ENCODE measurements around the gene FAF2. TPM values are rescaled to one million over a fixed set of nuclear protein-coding genes. Genes with fewer than 3 reads are reported as not detected.

FAF2 gene
- total and polyA plus RNA-seq, 10 of the 15 experiments (the other 5 are each of a cell fraction or from before 2014, with no cell fraction given) = 19.0 to 45.1 (median 35.6) TPM

- TF ChIP-seq ZBTB11 (CRISPR knock-in tag; IDR thresholded peaks at IDR 0.05) (no peak), IKZF2 (IDR thresholded peaks at IDR 0.05) (no peak)
Observed at GRCh38 chr5:176458904-176459561, 10.8 kb downstream of the FAF2 start (continued).

GRCh38 chr5:176461349-176461748 lies 13.2 kb downstream of the FAF2 start:
- Histone ChIP-seq H4K20me1 (ENCODE audit: control insufficient read depth, insufficient read depth) (no peaks in the 10 kb centered on the region), H2AFZ (ENCODE audit: control insufficient read depth, low read depth, low read length) (no peak overlapping the region), H3K9ac (ENCODE audit: control insufficient read depth, insufficient read depth, low read length) (no peak overlapping the region), H3K27me3 (replicated peaks in 1 of 2; ENCODE audit: control insufficient read depth in 2 of 2, insufficient read depth in 2 of 2, low read length in 1 of 2) (no peaks in the 10 kb centered on the region), H3K27ac (ENCODE audit: control insufficient read depth, insufficient read depth) (no peak overlapping the region), H3K9me3 (replicated peaks; ENCODE audit: control insufficient read depth, insufficient read depth, low read length) (no peaks in the 10 kb centered on the region), H3K36me3 (ENCODE audit: control insufficient read depth in 2 of 2, insufficient read depth in 2 of 2, low read length in 1 of 2) (no peaks in the 10 kb centered on the region; a peak in 1 of 4 replicates), H3K79me2 (ENCODE audit: control insufficient read depth, insufficient read depth, low read length) (peaks cover 13% of the 10 kb centered on the region), H3K4me1 (ENCODE audit: control insufficient read depth, insufficient read depth, low read length) (no peaks in the 10 kb centered on the region), H3K4me2 (ENCODE audit: control insufficient read depth, insufficient read depth) (no peak overlapping the region), H3K4me3 (no peak overlapping the region)
- no peak for ATAC-seq
- intact Hi-C loops (cut with micrococcal nuclease; ENCODE audit: unreplicated experiment) (no loop called here), in situ Hi-C loops (cut with MboI) (no loop called here)
- no TSS peak for BruUV-seq (replicated peaks)
- ChIA-PET POLR2A (no interaction called here), CTCF (interaction anchor here (3.6 kb wide), 1 partner anchor 13 kb away, joined by 14 read pairs; the partner anchor contains the start of gene FAF2), SMC1A (ENCODE audit: uncharacterized antibody, unreplicated experiment) (no interaction called here), RAD21 (ENCODE audit: unreplicated experiment) (no interaction called here)
- FAIRE-seq = no peak
- no peak for DNase-seq (ENCODE audit: low read depth, low spot score)
- TF ChIP-seq CBFB (IDR thresholded peaks at IDR 0.05; ENCODE audit: low read depth) (no peak), CHD2 (IDR thresholded peaks at IDR 0.05; ENCODE audit: borderline replicate concordance, low read depth, low read length) (no peak), BCL3 (IDR thresholded peaks at IDR 0.05; ENCODE audit: borderline replicate concordance, insufficient read depth, low read depth, low read length, poor library complexity, severe bottlenecking) (no peak), SUPT20H (IDR thresholded peaks at IDR 0.05; ENCODE audit: borderline replicate concordance, control insufficient read depth, low read depth, low read length) (no peak)
- WGBS (ENCODE audit: insufficient coverage, insufficient replicate concordance, low lambda C conversion rate, missing lambda C conversion rate) = 94% methylated on average over 2 of the region's 2 CpGs

Measured in GM12878 (cell line).